ENCODE measurements around the gene MCUB.
A peak's percentile ranks its signal among the peaks of the same experiment; 100 is the strongest.

The MCUB gene

DNA sequence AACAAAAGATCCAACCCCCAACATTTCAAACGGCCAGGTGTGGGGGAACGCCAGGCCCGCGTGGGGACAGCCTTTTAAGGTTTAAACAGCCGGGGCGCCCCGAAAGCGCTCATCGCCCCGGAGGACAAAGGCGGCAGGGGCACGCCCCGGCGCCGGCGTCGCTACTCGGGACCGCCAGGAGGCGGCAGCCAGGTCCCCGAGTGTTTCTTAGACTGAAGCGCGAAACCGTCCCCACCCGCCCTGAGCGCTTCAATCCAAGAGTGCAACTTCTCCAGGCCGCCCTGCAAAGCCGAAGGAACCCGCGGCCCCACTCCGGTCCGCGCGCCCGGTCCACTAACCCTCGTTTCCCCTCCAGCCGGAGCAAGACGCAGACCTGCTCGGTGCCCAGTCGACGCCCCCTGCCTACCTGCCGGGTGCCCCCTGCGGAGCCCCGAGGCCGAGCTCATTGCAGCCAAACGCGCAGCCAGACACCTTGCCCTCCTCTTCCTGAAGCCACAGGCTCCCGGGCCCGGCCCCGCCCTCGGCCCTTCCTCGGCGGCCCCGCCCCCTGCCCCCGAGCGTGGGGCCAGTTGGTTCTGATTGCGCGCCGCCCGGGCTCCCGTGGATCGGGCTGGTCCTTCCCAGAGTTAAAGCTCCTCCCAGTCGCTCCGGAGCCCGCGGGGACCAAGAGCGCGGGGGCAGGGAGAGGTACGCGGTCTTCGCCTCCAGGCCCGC is 143.1 kb downstream of the MCUB start, which contains the start of gene CASP6 (continued):
- TF ChIP-seq ZNF76 (tag by site-specific recombination; IDR thresholded peaks at IDR 0.05; ENCODE audit: borderline replicate concordance, low read depth): no peak; the same call in 1 of the 2 replicates
- TF ChIP-seq, protein P1, sequence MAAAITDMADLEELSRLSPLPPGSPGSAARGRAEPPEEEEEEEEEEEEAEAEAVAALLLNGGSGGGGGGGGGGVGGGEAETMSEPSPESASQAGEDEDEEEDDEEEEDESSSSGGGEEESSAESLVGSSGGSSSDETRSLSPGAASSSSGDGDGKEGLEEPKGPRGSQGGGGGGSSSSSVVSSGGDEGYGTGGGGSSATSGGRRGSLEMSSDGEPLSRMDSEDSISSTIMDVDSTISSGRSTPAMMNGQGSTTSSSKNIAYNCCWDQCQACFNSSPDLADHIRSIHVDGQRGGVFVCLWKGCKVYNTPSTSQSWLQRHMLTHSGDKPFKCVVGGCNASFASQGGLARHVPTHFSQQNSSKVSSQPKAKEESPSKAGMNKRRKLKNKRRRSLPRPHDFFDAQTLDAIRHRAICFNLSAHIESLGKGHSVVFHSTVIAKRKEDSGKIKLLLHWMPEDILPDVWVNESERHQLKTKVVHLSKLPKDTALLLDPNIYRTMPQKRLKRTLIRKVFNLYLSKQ (tag by site-specific recombination; IDR thresholded peaks at IDR 0.05; ENCODE audit: borderline replicate concordance): no peak
- TF ChIP-seq KLF1 (tag by site-specific recombination; IDR thresholded peaks at IDR 0.05): no peak
- TF ChIP-seq, protein P2, sequence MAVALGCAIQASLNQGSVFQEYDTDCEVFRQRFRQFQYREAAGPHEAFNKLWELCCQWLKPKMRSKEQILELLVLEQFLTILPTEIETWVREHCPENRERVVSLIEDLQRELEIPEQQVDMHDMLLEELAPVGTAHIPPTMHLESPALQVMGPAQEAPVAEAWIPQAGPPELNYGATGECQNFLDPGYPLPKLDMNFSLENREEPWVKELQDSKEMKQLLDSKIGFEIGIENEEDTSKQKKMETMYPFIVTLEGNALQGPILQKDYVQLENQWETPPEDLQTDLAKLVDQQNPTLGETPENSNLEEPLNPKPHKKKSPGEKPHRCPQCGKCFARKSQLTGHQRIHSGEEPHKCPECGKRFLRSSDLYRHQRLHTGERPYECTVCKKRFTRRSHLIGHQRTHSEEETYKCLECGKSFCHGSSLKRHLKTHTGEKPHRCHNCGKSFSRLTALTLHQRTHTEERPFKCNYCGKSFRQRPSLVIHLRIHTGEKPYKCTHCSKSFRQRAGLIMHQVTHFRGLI (tag by site-specific recombination; IDR thresholded peaks at IDR 0.05): no peak
- no peak for TF ChIP-seq ZNF521 (tag by site-specific recombination; IDR thresholded peaks at IDR 0.05)
- TF ChIP-seq ZSCAN16 (tag by site-specific recombination; IDR thresholded peaks at IDR 0.05): no peak
- TF ChIP-seq TRIM28 (IDR thresholded peaks at IDR 0.05; ENCODE audit: borderline replicate concordance, low read length): no peak
- no peak for TF ChIP-seq MZF1 (tag by site-specific recombination; IDR thresholded peaks at IDR 0.05; ENCODE audit: borderline replicate concordance)
- no peak for TF ChIP-seq ZNF561 (tag by site-specific recombination; IDR thresholded peaks at IDR 0.05; ENCODE audit: borderline replicate concordance)
- TF ChIP-seq ZFP69B (tag by site-specific recombination; IDR thresholded peaks at IDR 0.05): 0 out of 2 replicates have a peak, but pooled peaks have one; percentile 23
- TF ChIP-seq ZNF394 (tag by site-specific recombination; IDR thresholded peaks at IDR 0.05; ENCODE audit: borderline replicate concordance): peak; percentile 22; the same call in 1 of the 2 replicates
- no peak for TF ChIP-seq MEIS1 (CRISPR knock-in tag; IDR thresholded peaks at IDR 0.05; ENCODE audit: borderline replicate concordance)
- no peak for TF ChIP-seq ZNF211 (tag by site-specific recombination; IDR thresholded peaks at IDR 0.05; ENCODE audit: low read depth)
- TF ChIP-seq ZNF114 (tag by site-specific recombination; IDR thresholded peaks at IDR 0.05): no peak
- TF ChIP-seq ZNF555 (tag by site-specific recombination; conservative IDR thresholded peaks at IDR 0.05): no peak
- TF ChIP-seq ZNF473 (tag by site-specific recombination; IDR thresholded peaks at IDR 0.05): no peak
- no peak for TF ChIP-seq ZNF175 (tag by site-specific recombination; IDR thresholded peaks at IDR 0.05)
- no peak for TF ChIP-seq SP7 (tag by site-specific recombination; IDR thresholded peaks at IDR 0.05)
- TF ChIP-seq ZNF600 (tag by site-specific recombination; IDR thresholded peaks at IDR 0.05): peak; percentile 26; the same call in 1 of the 2 replicates
- no peak for TF ChIP-seq ZNF155 (tag by site-specific recombination; IDR thresholded peaks at IDR 0.05)
- no peak for TF ChIP-seq ZNF626 (tag by site-specific recombination; IDR thresholded peaks at IDR 0.05)
- peak; percentile 90 for TF ChIP-seq ZIC2 (tag by site-specific recombination; IDR thresholded peaks at IDR 0.05)
- no peak for TF ChIP-seq ZNF433 (tag by site-specific recombination; IDR thresholded peaks at IDR 0.05; ENCODE audit: low read depth)
- TF ChIP-seq ZNF404 (tag by site-specific recombination; IDR thresholded peaks at IDR 0.05): no peak
- TF ChIP-seq ZNF776 (tag by site-specific recombination; IDR thresholded peaks at IDR 0.05; ENCODE audit: borderline replicate concordance): no peak
- 0 out of 2 replicates have a peak, but pooled peaks have one; percentile 47 for TF ChIP-seq EGR2 (tag by site-specific recombination; IDR thresholded peaks at IDR 0.05; ENCODE audit: low read depth)
